K562 (cell line): ENCODE data around the gene CNBD2. TPM values are rescaled to one million over a fixed set of nuclear protein-coding genes. Genes with fewer than 3 reads are reported as not detected.

ENCODE experiments used
- ATF1 ChIP-seq, 2 experiments: fragments of 450-650 bp in 1 of 2; IDR thresholded peaks; 2 replicates each; pipeline ENCODE4 v1.6.1; 2016; ENCODE audit warnings: missing compliant biosample characterization in 1 of 2, missing genetic modification characterization in 1 of 2
- C11orf30 ChIP-seq: fragments of 450-650 bp; IDR thresholded peaks from 2 replicates; pipeline ENCODE4 v1.6.1; 2016; ENCODE audit warnings: low read depth, mild to moderate bottlenecking
- CHD1 ChIP-seq: fragments of 200-600 bp; sonication (generic); IDR thresholded peaks from one replicate; pipeline ENCODE4 v1.6.1; 2012; ENCODE audit warnings: mild to moderate bottlenecking, moderate library complexity, low read length, inconsistent platforms
- CREB1 ChIP-seq, 2 experiments: sonication (generic) in 1 of 2; formaldehyde crosslinking in 1 of 2; IDR thresholded peaks; 2 replicates each; pipeline versions ENCODE4 v1.6.1 to v1.8.0; 2012 to 2022; ENCODE audit warnings: inconsistent platforms in 1 of 2, mild to moderate bottlenecking in 1 of 2, missing genetic modification reagents in 1 of 2, moderate library complexity in 1 of 2
- DPF2 ChIP-seq: fragments of 450-650 bp; IDR thresholded peaks from 2 replicates; pipeline ENCODE4 v1.6.1; 2016
- ELF1 ChIP-seq: fragments of 200-800 bp; sonication (Bioruptor generic); IDR thresholded peaks from 2 replicates; pipeline ENCODE4 v1.6.1; 2016; ENCODE audit warnings: missing genetic modification characterization, missing compliant biosample characterization
- EP400 ChIP-seq: fragments of 450-650 bp; IDR thresholded peaks from 2 replicates; pipeline ENCODE4 v1.6.1; 2017; ENCODE audit warnings: antibody characterized with exemption, mild to moderate bottlenecking, moderate library complexity
- HNRNPLL ChIP-seq: fragments of 200-400 bp; formaldehyde crosslinking; IDR thresholded peaks from 2 replicates; pipeline ENCODE4 v1.6.1; 2017; ENCODE audit warnings: low read length, low read depth, mild to moderate bottlenecking; ENCODE audit not compliant: poor library complexity, severe bottlenecking
- PCBP2 ChIP-seq: fragments of 200-400 bp; formaldehyde crosslinking; IDR thresholded peaks from 2 replicates; pipeline ENCODE4 v1.6.1; 2018; ENCODE audit warnings: low read length, low read depth, mild to moderate bottlenecking, moderate library complexity; ENCODE audit not compliant: poor library complexity, severe bottlenecking
- RHOXF2B ChIP-seq: fragments of 250-450 bp; sonication (Bioruptor Pico); conservative IDR thresholded peaks from 2 replicates; pipeline ENCODE4 v1.5.1; 2021
- RNF2 ChIP-seq: sonication (generic); IDR thresholded peaks from 2 replicates; pipeline ENCODE4 v1.6.1; 2016
- SMAD2 ChIP-seq: fragments of 150-350 bp; IDR thresholded peaks from 2 replicates; pipeline ENCODE4 v1.6.1; 2014; ENCODE audit warnings: low read depth, mild to moderate bottlenecking, low read length
- SRSF3 ChIP-seq: fragments of 200-400 bp; formaldehyde crosslinking; IDR thresholded peaks from 2 replicates; pipeline ENCODE4 v1.6.1; 2016; ENCODE audit warnings: mild to moderate bottlenecking, low read length, moderate library complexity; ENCODE audit not compliant: insufficient read depth
- ZKSCAN8 ChIP-seq: fragments of 200-800 bp; sonication (Bioruptor generic); IDR thresholded peaks from 2 replicates; pipeline ENCODE4 v1.6.1; 2016; ENCODE audit warnings: missing genetic modification characterization, missing compliant biosample characterization
- ZNF12 ChIP-seq: sonication (generic); formaldehyde crosslinking; IDR thresholded peaks from 2 replicates; pipeline ENCODE4 v1.4.0; 2020; ENCODE audit warnings: mild to moderate bottlenecking, missing genetic modification reagents
- polyA plus RNA-seq, 8 experiments: library from polyadenylated mRNA; depleted of rRNA in 4 of 8; stranded (reverse) in 5 of 8; unstranded in 3 of 8; fragments of >200 nt; fragmentation: Nextera tagmentation in 2 of 8; fragmentation: Illumina TruSeq in 1 of 8; extraction: Ambion mirVana in 2 of 8; extraction: Trizol in 1 of 8; gene quantifications; 2 replicates each; pipeline versions ENCODE4 v1.2.1 to v1.2.3, GENCODE V29; 2011 to 2014; ENCODE audit warnings: inconsistent platforms in 1 of 8, missing spikeins in 1 of 8
- total RNA-seq, 7 experiments: library from RNA; depleted of rRNA in 6 of 7; stranded (reverse); fragments of >200 nt in 6 of 7; fragmentation: Illumina TruSeq in 2 of 7; extraction: Trizol in 2 of 7; gene quantifications; 2 replicates each; pipeline versions ENCODE4 v1.2.1 to v1.2.3, GENCODE V29; 2011 to 2021; ENCODE audit warnings: low replicate concordance in 1 of 7
- TF ChIP-seq, protein P1 (sequence below): sonication (generic); formaldehyde crosslinking; IDR thresholded peaks from 2 replicates; pipeline ENCODE4 v1.8.1; 2023; ENCODE audit warnings: mild to moderate bottlenecking, missing genetic modification reagents
- TF ChIP-seq, protein P2 (sequence below), 2 experiments: IDR thresholded peaks; 2 replicates each; pipeline ENCODE4 v1.6.1; 2012; ENCODE audit warnings: improper control_type of control experiment in 2 of 2, low read depth in 2 of 2, low read length in 2 of 2, borderline replicate concordance in 1 of 2
- TF ChIP-seq, protein P3 (sequence below): sonication (generic); formaldehyde crosslinking; IDR thresholded peaks from 2 replicates; pipeline ENCODE4 v1.8.1; 2023; ENCODE audit warnings: mild to moderate bottlenecking, missing genetic modification reagents

CNBD2 gene
- total and polyA plus RNA-seq, 9 of the 15 experiments (the other 6 are each of a cell fraction or from before 2014, with no cell fraction given) = 3.2 to 17.5 (median 5.3) TPM

DNA sequence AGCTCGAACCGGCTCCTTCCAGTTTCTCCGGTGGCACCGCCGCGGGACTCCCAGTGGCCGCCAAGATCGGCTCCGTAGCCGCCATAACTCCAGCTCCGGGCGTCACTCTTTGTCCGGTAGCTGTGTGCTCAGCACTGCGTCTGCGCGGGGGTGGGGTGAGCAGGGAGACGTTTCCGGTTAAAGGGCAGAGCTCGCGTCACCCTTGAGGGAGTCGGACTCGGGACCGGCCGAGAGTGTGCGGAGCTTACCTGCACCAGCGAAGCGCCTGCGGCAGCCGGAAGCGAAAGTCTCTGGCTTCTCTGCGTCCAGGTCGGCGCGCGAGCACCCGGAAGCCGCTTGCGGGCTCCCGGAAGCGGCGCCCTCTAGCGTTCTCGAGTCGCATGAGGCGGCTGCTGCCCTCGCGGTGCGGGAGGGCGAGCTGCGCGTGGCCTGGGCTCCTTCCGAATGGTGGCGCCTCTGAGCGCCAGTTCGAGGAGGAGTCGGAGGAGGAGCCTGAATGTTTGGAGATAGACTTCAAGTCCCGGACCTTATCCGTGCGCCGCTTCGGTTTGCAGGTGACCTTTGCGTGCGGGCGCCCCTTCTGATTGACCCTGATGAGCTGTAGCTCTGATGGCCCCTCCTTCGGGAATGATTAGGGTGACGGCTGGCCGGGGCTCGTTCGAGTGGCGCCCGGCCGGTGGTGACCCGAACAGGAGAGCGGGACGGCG lies 14.0 kb upstream of the CNBD2 start, which contains the start of gene SCAND1 (continued):
- TF ChIP-seq ELF1 (peak; percentile 97), RNF2 (peak; percentile 58), ZKSCAN8 (no peak), PCBP2 (no peak), CHD1 (peak; percentile 8), HNRNPLL (peak; percentile 87), SMAD2 (no peak), C11orf30 (peak; percentile 86), ATF1 (CRISPR knock-in tag; IDR thresholded peaks at IDR 0.05) (no peak; the same call in 1 of the 2 replicates), ATF1 (tag; IDR thresholded peaks at IDR 0.05) (peak; percentile 88), RHOXF2B (CRISPR knock-in tag) (no peak), CREB1 (IDR thresholded peaks at IDR 0.05) (peak; percentile 70; the same call in 1 of the 2 replicates), CREB1 (CRISPR knock-in tag; IDR thresholded peaks at IDR 0.05) (peak; percentile 86), ZNF12 (CRISPR knock-in tag) (0 out of 2 replicates have a peak, but pooled peaks have one; percentile 26), DPF2 (0 out of 2 replicates have a peak, but pooled peaks have one; percentile 42), SRSF3 (no peak), EP400 (peak; percentile 95)
- TF ChIP-seq, protein P1, sequence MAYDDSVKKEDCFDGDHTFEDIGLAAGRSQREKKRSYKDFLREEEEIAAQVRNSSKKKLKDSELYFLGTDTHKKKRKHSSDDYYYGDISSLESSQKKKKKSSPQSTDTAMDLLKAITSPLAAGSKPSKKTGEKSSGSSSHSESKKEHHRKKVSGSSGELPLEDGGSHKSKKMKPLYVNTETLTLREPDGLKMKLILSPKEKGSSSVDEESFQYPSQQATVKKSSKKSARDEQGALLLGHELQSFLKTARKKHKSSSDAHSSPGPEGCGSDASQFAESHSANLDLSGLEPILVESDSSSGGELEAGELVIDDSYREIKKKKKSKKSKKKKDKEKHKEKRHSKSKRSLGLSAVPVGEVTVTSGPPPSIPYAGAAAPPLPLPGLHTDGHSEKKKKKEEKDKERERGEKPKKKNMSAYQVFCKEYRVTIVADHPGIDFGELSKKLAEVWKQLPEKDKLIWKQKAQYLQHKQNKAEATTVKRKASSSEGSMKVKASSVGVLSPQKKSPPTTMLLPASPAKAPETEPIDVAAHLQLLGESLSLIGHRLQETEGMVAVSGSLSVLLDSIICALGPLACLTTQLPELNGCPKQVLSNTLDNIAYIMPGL (CRISPR knock-in tag) = peak; percentile 80; the same call in 1 of the 2 replicates
- TF ChIP-seq, protein P2, sequence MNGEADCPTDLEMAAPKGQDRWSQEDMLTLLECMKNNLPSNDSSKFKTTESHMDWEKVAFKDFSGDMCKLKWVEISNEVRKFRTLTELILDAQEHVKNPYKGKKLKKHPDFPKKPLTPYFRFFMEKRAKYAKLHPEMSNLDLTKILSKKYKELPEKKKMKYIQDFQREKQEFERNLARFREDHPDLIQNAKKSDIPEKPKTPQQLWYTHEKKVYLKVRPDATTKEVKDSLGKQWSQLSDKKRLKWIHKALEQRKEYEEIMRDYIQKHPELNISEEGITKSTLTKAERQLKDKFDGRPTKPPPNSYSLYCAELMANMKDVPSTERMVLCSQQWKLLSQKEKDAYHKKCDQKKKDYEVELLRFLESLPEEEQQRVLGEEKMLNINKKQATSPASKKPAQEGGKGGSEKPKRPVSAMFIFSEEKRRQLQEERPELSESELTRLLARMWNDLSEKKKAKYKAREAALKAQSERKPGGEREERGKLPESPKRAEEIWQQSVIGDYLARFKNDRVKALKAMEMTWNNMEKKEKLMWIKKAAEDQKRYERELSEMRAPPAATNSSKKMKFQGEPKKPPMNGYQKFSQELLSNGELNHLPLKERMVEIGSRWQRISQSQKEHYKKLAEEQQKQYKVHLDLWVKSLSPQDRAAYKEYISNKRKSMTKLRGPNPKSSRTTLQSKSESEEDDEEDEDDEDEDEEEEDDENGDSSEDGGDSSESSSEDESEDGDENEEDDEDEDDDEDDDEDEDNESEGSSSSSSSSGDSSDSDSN (IDR thresholded peaks at IDR 0.05; ENCODE audit: borderline replicate concordance in 1 of 2, low read depth in 2 of 2, low read length in 2 of 2) = peak in 1 of 2 experiments; percentile 95; a peak in 3 of 4 replicates
- TF ChIP-seq, protein P3, sequence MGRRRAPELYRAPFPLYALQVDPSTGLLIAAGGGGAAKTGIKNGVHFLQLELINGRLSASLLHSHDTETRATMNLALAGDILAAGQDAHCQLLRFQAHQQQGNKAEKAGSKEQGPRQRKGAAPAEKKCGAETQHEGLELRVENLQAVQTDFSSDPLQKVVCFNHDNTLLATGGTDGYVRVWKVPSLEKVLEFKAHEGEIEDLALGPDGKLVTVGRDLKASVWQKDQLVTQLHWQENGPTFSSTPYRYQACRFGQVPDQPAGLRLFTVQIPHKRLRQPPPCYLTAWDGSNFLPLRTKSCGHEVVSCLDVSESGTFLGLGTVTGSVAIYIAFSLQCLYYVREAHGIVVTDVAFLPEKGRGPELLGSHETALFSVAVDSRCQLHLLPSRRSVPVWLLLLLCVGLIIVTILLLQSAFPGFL = no peak
